Muscle layer of colon (tissue), 2 donors: Measurements from ENCODE around the gene SPTB.

Source experiments
- H3K27ac ChIP-seq: one replicate; pipeline ENCODE4 v1.7.0; 2013; ENCODE audit warnings: low read depth, mild to moderate bottlenecking, low read length, moderate library complexity
- H3K27me3 ChIP-seq, 2 donors: one replicate each; pipeline ENCODE4 v1.7.0; 2013; ENCODE audit warnings: low read length in 2 of 2, mild to moderate bottlenecking in 2 of 2; ENCODE audit not compliant: insufficient read depth in 2 of 2, control insufficient read depth in 1 of 2
- H3K36me3 ChIP-seq: one replicate; pipeline ENCODE4 v1.7.0; 2013; ENCODE audit warnings: mild to moderate bottlenecking, low read length; ENCODE audit not compliant: insufficient read depth
- H3K4me1 ChIP-seq: one replicate; pipeline ENCODE4 v1.7.0; 2013; ENCODE audit warnings: mild to moderate bottlenecking, low read length; ENCODE audit not compliant: insufficient read depth
- H3K4me3 ChIP-seq, 2 donors: one replicate each; pipeline ENCODE4 v1.7.0; 2013; ENCODE audit warnings: low read length in 2 of 2, low read depth in 1 of 2, mild to moderate bottlenecking in 1 of 2, moderate library complexity in 1 of 2
- H3K9ac ChIP-seq: one replicate; pipeline ENCODE4 v1.7.0; 2013; ENCODE audit warnings: low read length
- H3K9me3 ChIP-seq: one replicate; pipeline ENCODE4 v1.7.0; 2013; ENCODE audit warnings: mild to moderate bottlenecking, low read length
- donor health status: abdominal sarcoma.
- donor health status: Adenocarcinoma of cecum.

Gene SPTB

GRCh38 chr14:64799555-64799954 lies 80.2 kb downstream of the SPTB start:
- H3K4me3 ChIP-seq, result no peak overlapping the region
- no peaks in the 10 kb centered on the region for H3K27me3 ChIP-seq
- no peaks in the 10 kb centered on the region for H3K36me3 ChIP-seq
- H3K27ac ChIP-seq, result no peak overlapping the region
- no peaks in the 10 kb centered on the region for H3K4me1 ChIP-seq
- no peaks in the 10 kb centered on the region for H3K9me3 ChIP-seq
- H3K9ac ChIP-seq, result no peak overlapping the region

GRCh38 chr14:64796369-64796768 lies 83.3 kb downstream of the SPTB start:
- no peaks in the 10 kb centered on the region for H3K9me3 ChIP-seq
- H3K27ac ChIP-seq, result no peak overlapping the region
- H3K4me3 ChIP-seq, result no peak overlapping the region
- H3K4me1 ChIP-seq, result no peaks in the 10 kb centered on the region
- H3K27me3 ChIP-seq, result no peaks in the 10 kb centered on the region
- H3K9ac ChIP-seq, result no peak overlapping the region
- no peaks in the 10 kb centered on the region for H3K36me3 ChIP-seq

GRCh38 chr14:64795921-64796320 lies 83.8 kb downstream of the SPTB start:
- Histone ChIP-seq H3K9ac (no peak overlapping the region), H3K27ac (no peak overlapping the region), H3K4me3 (no peak overlapping the region), H3K36me3 (no peaks in the 10 kb centered on the region), H3K9me3 (no peaks in the 10 kb centered on the region), H3K27me3 (no peaks in the 10 kb centered on the region), H3K4me1 (no peaks in the 10 kb centered on the region)

GRCh38 chr14:64795211-64795610 lies 84.5 kb downstream of the SPTB start:
- no peaks in the 10 kb centered on the region for H3K9me3 ChIP-seq
- no peaks in the 10 kb centered on the region for H3K36me3 ChIP-seq
- no peak overlapping the region for H3K27ac ChIP-seq
- H3K4me1 ChIP-seq, result no peaks in the 10 kb centered on the region
- no peak overlapping the region for H3K9ac ChIP-seq
- H3K27me3 ChIP-seq, result no peaks in the 10 kb centered on the region
- no peak overlapping the region for H3K4me3 ChIP-seq

GRCh38 chr14:64792871-64793560 lies 86.7 kb downstream of the SPTB start:
- Histone ChIP-seq H3K9me3 (no peaks in the 10 kb centered on the region), H3K4me1 (no peaks in the 10 kb centered on the region), H3K27ac (no peak overlapping the region), H3K4me3 (no peak overlapping the region), H3K27me3 (no peaks in the 10 kb centered on the region), H3K36me3 (no peaks in the 10 kb centered on the region), H3K9ac (no peak overlapping the region)

GRCh38 chr14:64792231-64792630 lies 87.5 kb downstream of the SPTB start:
- Histone ChIP-seq H3K27me3 (no peaks in the 10 kb centered on the region), H3K27ac (no peak overlapping the region), H3K9ac (no peak overlapping the region), H3K9me3 (no peaks in the 10 kb centered on the region), H3K4me1 (no peaks in the 10 kb centered on the region), H3K4me3 (no peak overlapping the region), H3K36me3 (no peaks in the 10 kb centered on the region)

GRCh38 chr14:64790478-64790877 lies 89.2 kb downstream of the SPTB start:
- H3K4me3 ChIP-seq, result no peak overlapping the region
- no peaks in the 10 kb centered on the region for H3K9me3 ChIP-seq
- H3K4me1 ChIP-seq, result no peaks in the 10 kb centered on the region
- no peak overlapping the region for H3K9ac ChIP-seq
- H3K27me3 ChIP-seq, result no peaks in the 10 kb centered on the region
- no peak overlapping the region for H3K27ac ChIP-seq
- H3K36me3 ChIP-seq, result no peaks in the 10 kb centered on the region

- Histone ChIP-seq H3K4me3 (no peak overlapping the region), H3K27me3 (no peaks in the 10 kb centered on the region), H3K9me3 (no peaks in the 10 kb centered on the region), H3K27ac (no peak overlapping the region), H3K36me3 (no peaks in the 10 kb centered on the region), H3K9ac (no peak overlapping the region), H3K4me1 (no peaks in the 10 kb centered on the region)
These were observed 90.0 kb downstream of the SPTB start for GRCh38 chr14:64789696-64790095.

GRCh38 chr14:64788706-64789105 lies 91.0 kb downstream of the SPTB start:
- no peaks in the 10 kb centered on the region for H3K36me3 ChIP-seq
- no peak overlapping the region for H3K4me3 ChIP-seq
- no peak overlapping the region for H3K9ac ChIP-seq
- no peak overlapping the region for H3K27ac ChIP-seq
- no peaks in the 10 kb centered on the region for H3K9me3 ChIP-seq
- no peaks in the 10 kb centered on the region for H3K27me3 ChIP-seq
- no peaks in the 10 kb centered on the region for H3K4me1 ChIP-seq

GRCh38 chr14:64787619-64788018 lies 92.1 kb downstream of the SPTB start:
- Histone ChIP-seq H3K9ac (no peak overlapping the region), H3K27me3 (no peaks in the 10 kb centered on the region), H3K27ac (no peak overlapping the region), H3K36me3 (no peaks in the 10 kb centered on the region), H3K4me1 (no peaks in the 10 kb centered on the region), H3K4me3 (no peak overlapping the region), H3K9me3 (no peaks in the 10 kb centered on the region)

GRCh38 chr14:64786296-64787149 lies 93.2 kb downstream of the SPTB start:
- H3K36me3 ChIP-seq, result no peaks in the 10 kb centered on the region
- no peaks in the 10 kb centered on the region for H3K27me3 ChIP-seq
- H3K4me1 ChIP-seq, result no peaks in the 10 kb centered on the region

GRCh38 chr14:64784006-64784405 lies 95.7 kb downstream of the SPTB start:
- H3K27ac ChIP-seq, result no peak overlapping the region
- no peak overlapping the region for H3K9ac ChIP-seq
- no peak overlapping the region for H3K4me3 ChIP-seq
- no peaks in the 10 kb centered on the region for H3K36me3 ChIP-seq
- H3K27me3 ChIP-seq, result no peaks in the 10 kb centered on the region
- no peaks in the 10 kb centered on the region for H3K4me1 ChIP-seq
- H3K9me3 ChIP-seq, result no peaks in the 10 kb centered on the region

More at GRCh38 chr14:64786296-64787149, 93.2 kb downstream of the SPTB start:
- Histone ChIP-seq H3K27ac (no peak overlapping the region), H3K9ac (no peak overlapping the region), H3K4me3 (no peak overlapping the region), H3K9me3 (no peaks in the 10 kb centered on the region)
